ENCODE results near the gene RGS16. TPM values are rescaled to one million over a fixed set of nuclear protein-coding genes. Genes with fewer than 3 reads are reported as not detected.

Gene RGS16
- total RNA-seq, 4 donors from 2014 or later, result 0.41 to 0.98 (median 0.52) TPM; not detected in 1

DNA sequence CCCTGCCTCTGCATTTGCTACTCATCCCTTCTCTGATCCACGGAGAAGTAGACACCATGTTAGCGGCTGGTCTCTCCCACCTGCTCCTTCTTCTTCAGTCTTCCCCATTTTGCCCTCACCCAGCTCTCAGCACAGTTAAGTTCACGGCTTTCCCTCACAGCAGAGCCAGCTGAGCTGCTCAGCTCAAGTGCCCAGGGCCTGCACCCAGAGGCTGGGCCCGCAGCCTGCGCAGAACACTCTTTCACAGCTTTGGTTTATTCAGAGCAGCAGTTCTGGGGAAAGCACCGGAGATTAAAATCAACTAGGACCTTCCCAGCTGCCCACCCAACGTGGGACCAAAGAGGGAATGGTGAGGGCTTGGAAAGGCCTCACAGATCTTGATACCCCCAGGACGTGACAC, 38.3 kb upstream of the RGS16 start:
- H3K9me3 ChIP-seq, result no peaks in the 10 kb centered on the region
- no peaks in the 10 kb centered on the region for H3K27me3 ChIP-seq
- ATAC-seq (no peak), DNase-seq (no peak)
- TF ChIP-seq POLR2A (IDR thresholded peaks at IDR 0.05), result no peak
- TF ChIP-seq, protein P1, sequence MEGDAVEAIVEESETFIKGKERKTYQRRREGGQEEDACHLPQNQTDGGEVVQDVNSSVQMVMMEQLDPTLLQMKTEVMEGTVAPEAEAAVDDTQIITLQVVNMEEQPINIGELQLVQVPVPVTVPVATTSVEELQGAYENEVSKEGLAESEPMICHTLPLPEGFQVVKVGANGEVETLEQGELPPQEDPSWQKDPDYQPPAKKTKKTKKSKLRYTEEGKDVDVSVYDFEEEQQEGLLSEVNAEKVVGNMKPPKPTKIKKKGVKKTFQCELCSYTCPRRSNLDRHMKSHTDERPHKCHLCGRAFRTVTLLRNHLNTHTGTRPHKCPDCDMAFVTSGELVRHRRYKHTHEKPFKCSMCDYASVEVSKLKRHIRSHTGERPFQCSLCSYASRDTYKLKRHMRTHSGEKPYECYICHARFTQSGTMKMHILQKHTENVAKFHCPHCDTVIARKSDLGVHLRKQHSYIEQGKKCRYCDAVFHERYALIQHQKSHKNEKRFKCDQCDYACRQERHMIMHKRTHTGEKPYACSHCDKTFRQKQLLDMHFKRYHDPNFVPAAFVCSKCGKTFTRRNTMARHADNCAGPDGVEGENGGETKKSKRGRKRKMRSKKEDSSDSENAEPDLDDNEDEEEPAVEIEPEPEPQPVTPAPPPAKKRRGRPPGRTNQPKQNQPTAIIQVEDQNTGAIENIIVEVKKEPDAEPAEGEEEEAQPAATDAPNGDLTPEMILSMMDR (IDR thresholded peaks at IDR 0.05 in 4 of 5, conservative IDR thresholded peaks at IDR 0.05 in 1 of 5), result no peak
- no peaks in the 10 kb centered on the region for H3K36me3 ChIP-seq
- no peak overlapping the region for H3K27ac ChIP-seq
- in situ Hi-C loops (cut with MboI; ENCODE audit: low sequenced_read_pairs in 4 of 4), result no loop called here
- intact Hi-C loops (cut with DNase I; ENCODE audit: low total_unique reads), result no loop called here
- H3K4me1 ChIP-seq, result no peaks in the 10 kb centered on the region
- no peak overlapping the region for H3K4me3 ChIP-seq

DNA sequence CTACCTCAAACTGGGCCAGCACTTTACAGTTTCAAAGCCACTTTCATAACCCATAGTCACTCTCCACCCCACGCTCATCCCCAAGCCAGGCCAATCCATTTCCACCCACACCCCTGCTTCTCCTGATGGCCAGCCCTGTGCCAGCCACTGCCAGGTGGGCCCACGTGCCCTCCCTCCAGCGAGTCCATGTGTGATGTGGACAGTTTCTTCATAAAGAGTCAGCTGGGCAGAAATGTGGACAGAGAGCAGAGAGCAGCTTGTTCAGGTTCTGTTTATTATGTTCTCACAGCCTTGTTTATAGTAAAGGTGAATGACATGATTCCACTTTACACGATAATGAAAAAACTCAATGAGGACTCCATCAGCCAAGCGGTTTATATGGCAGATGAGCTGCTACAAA, 37.4 kb upstream of the RGS16 start:
- Histone ChIP-seq H3K36me3 (no peaks in the 10 kb centered on the region), H3K27ac (no peak overlapping the region), H3K4me1 (no peaks in the 10 kb centered on the region), H3K4me3 (no peak overlapping the region), H3K9me3 (no peaks in the 10 kb centered on the region), H3K27me3 (no peaks in the 10 kb centered on the region)
- in situ Hi-C loops (cut with MboI; ENCODE audit: low sequenced_read_pairs in 4 of 4) (no loop called here), intact Hi-C loops (cut with DNase I; ENCODE audit: low total_unique reads) (no loop called here)
- no peak for DNase-seq
- TF ChIP-seq, protein P1 (IDR thresholded peaks at IDR 0.05 in 4 of 5, conservative IDR thresholded peaks at IDR 0.05 in 1 of 5), result no peak
- TF ChIP-seq POLR2A (IDR thresholded peaks at IDR 0.05), result no peak
- ATAC-seq, result no peak

DNA sequence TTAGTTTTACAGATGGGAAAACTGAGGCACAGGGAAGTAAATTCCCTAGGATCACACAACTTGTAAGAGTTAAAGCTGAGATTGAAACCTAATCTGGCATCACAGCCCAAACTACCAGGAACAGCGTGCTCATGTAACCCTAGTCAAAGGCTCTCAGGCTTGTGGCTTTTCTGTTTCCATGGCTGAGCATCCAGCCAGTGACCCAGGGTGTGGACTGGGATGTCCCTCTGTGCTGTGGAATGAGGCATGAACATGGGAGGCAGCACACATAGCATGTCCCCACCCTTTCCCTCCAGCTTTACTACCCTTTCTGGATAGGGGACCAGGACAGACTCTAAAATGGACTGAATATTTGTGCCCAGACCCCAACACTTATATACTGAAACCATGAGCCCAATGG, 35.1 kb upstream of the RGS16 start:
- in situ Hi-C loops (cut with MboI; ENCODE audit: low sequenced_read_pairs in 4 of 4), result no loop called here
- no peak overlapping the region for H3K4me3 ChIP-seq
- H3K27me3 ChIP-seq, result no peaks in the 10 kb centered on the region
- H3K4me1 ChIP-seq, result no peaks in the 10 kb centered on the region
- intact Hi-C loops (cut with DNase I; ENCODE audit: low total_unique reads), result no loop called here
- H3K36me3 ChIP-seq, result no peaks in the 10 kb centered on the region
- no peak overlapping the region for H3K27ac ChIP-seq
- TF ChIP-seq, protein P1 (IDR thresholded peaks at IDR 0.05 in 4 of 5, conservative IDR thresholded peaks at IDR 0.05 in 1 of 5), result no peak
- TF ChIP-seq POLR2A (IDR thresholded peaks at IDR 0.05), result no peak
- DNase-seq (no peak), ATAC-seq (no peak)
- no peaks in the 10 kb centered on the region for H3K9me3 ChIP-seq

DNA sequence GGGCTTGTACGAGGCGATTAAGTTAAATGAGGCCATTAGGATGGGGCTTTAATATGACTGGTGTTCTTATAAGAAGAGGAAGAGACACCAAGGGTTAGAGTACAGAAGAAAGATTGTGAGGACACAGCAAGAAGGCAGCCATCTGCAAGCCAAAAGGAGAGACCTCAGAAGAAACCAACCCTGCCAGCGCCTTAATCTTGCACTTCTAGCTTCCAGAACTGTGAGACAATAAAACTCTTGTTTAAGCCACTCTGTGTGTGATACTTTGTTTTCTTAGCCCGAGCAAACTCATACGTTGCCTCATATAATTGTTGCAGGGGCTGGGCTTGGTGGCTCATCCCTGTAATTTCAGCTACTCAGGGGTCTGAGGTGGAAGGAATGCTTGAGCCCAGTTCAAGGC, 33.6 kb upstream of the RGS16 start:
- no peaks in the 10 kb centered on the region for H3K36me3 ChIP-seq
- H3K4me1 ChIP-seq, result no peaks in the 10 kb centered on the region
- intact Hi-C loops (cut with DNase I; ENCODE audit: low total_unique reads), result no loop called here
- ATAC-seq, result no peak
- no peak overlapping the region for H3K27ac ChIP-seq
- H3K27me3 ChIP-seq, result no peaks in the 10 kb centered on the region
- no peaks in the 10 kb centered on the region for H3K9me3 ChIP-seq
- DNase-seq, result no peak
- H3K4me3 ChIP-seq, result no peak overlapping the region
- in situ Hi-C loops (cut with MboI; ENCODE audit: low sequenced_read_pairs in 4 of 4), result no loop called here
- no peak for TF ChIP-seq POLR2A (IDR thresholded peaks at IDR 0.05)
- TF ChIP-seq, protein P1 (IDR thresholded peaks at IDR 0.05 in 4 of 5, conservative IDR thresholded peaks at IDR 0.05 in 1 of 5), result no peak

DNA sequence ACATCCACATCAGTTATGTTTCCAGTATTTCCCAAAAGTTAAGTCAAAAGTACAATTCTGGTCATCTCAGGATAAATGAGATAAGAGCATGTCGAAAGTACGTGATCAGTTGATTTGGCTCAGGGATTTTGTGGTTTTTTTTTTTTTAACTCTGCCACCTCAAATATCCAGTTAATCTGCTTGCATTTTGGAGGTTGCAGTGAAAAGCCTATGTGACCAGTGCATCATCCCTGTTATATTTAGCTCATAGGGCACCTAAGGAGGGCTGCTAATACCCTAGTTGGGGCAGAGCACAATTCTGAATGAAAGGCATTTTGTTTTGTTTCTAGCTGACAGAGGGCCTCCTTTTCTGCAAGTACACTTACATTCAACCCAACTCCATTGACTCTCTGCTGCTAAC, 31.7 kb upstream of the RGS16 start:
- in situ Hi-C loops (cut with MboI; ENCODE audit: low sequenced_read_pairs in 4 of 4) (no loop called here), intact Hi-C loops (cut with DNase I; ENCODE audit: low total_unique reads) (no loop called here)
- ATAC-seq (no peak), DNase-seq (no peak)
- no peak for TF ChIP-seq POLR2A (IDR thresholded peaks at IDR 0.05)
- TF ChIP-seq, protein P1 (IDR thresholded peaks at IDR 0.05 in 4 of 5, conservative IDR thresholded peaks at IDR 0.05 in 1 of 5), result no peak
- Histone ChIP-seq H3K36me3 (no peaks in the 10 kb centered on the region), H3K4me1 (no peaks in the 10 kb centered on the region), H3K9me3 (no peaks in the 10 kb centered on the region), H3K27ac (no peak overlapping the region), H3K27me3 (no peaks in the 10 kb centered on the region), H3K4me3 (no peak overlapping the region)

Measured in gastrocnemius medialis (tissue), 4 donors.